ENCODE data around the gene MAPKBP1.

DNA sequence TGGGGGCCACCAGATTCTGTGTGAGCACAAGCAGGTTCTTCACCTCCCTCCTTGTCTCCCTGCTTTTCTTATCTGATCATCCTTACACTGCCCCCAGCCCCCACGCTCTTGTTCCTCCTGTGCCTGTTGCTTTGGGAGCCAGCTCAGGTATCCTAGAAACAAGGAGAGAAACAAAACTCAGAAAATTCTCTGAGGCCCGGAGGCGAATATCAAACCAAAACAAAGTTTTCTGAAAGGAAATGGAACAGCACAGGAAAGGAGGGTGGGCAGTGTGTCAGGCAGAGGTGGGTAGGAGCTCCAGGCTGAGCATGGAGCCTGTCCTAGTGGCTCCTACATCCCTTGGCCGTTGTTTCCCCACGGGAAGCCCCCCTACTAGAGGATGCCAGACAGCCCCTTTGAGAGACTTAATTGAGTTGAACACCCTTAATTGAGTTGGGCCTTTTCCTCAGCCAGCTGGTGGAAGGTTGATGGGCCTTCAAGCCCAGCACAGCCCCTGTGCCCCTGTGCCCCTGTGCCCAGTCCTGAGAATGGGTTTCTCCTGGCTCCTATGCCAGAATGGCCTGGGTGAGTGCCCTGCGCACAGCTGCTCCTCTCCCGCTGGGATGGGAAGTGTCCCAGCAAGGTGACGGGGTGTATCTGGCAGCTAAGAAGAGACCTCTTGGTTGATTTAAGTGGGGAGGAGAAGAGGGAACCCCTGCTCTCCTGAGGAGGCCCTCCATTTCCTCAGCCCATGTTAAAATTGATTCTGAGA is 30.8 kb downstream of the MAPKBP1 start:
- no peak for TF ChIP-seq YY1 (IDR thresholded peaks at IDR 0.05; ENCODE audit: insufficient read depth, insufficient read length)
- TF ChIP-seq ZNF274 (IDR thresholded peaks at IDR 0.05; ENCODE audit: low read depth, low read length), result no peak
- TF ChIP-seq SUZ12 (IDR thresholded peaks at IDR 0.05; ENCODE audit: extremely low read depth, insufficient read depth, insufficient read length), result no peak

Data from NT2/D1 (cell line).